Psoas muscle (tissue), 8 donors: Measurements from ENCODE around the gene EMC10. TPM values are rescaled to one million over a fixed set of nuclear protein-coding genes. Genes with fewer than 3 reads are reported as not detected.

Experiments used
- ATAC-seq, 4 donors: fragments of 200-7000 bp; cut with Tn5 transposase; one replicate each; pipeline ENCODE4 v1.9.1; 2020; ENCODE audit warnings: moderate library complexity in 3 of 4, mild to moderate bottlenecking in 2 of 4
- DNase-seq, 2 donors: peaks; one replicate each; pipeline ENCODE4 v3.0.0-alpha.2; 2020
- H3K27ac ChIP-seq: fragments of 200-600 bp; one replicate; pipeline ENCODE4 v1.8.0; 2022
- H3K27me3 ChIP-seq, 3 donors: fragments of 200-600 bp in 1 of 3; one replicate each; pipeline versions ENCODE4 v1.6.1 to v1.8.0; 2013 to 2022; ENCODE audit warnings: low read length in 2 of 3, mild to moderate bottlenecking in 2 of 3, moderate library complexity in 1 of 3; ENCODE audit not compliant: insufficient read depth in 3 of 3
- H3K36me3 ChIP-seq, 2 donors: fragments of 200-600 bp in 1 of 2; one replicate each; pipeline versions ENCODE4 v1.6.1 to v1.8.0; 2013 to 2022; ENCODE audit warnings: low read depth in 1 of 2, mild to moderate bottlenecking in 1 of 2, moderate library complexity in 1 of 2; ENCODE audit not compliant: insufficient read depth in 1 of 2
- H3K4me1 ChIP-seq: fragments of 200-600 bp; one replicate; pipeline ENCODE4 v1.8.0; 2022
- H3K4me3 ChIP-seq: fragments of 200-600 bp; one replicate; pipeline ENCODE4 v1.8.0; 2022; ENCODE audit warnings: mild to moderate bottlenecking
- H3K9me3 ChIP-seq: fragments of 200-600 bp; one replicate; pipeline ENCODE4 v1.8.0; 2022
- CTCF ChIP-seq: fragments of 200-600 bp; IDR thresholded peaks from one replicate; pipeline ENCODE4 v1.8.0; 2022; ENCODE audit warnings: antibody characterized with exemption
- WGBS, 3 donors: extraction: QIAGEN DNeasy Blood & Tissue Kit; methylation state at CpG; one replicate each; pipeline versions ENCODE4 v1.1.6 to v1.1.7; 2013; 5-methylcytosine and 5-hydroxymethylcytosine counted together
- intact Hi-C, 2 donors: fragments of 100-400 bp; cut with DNase I; formaldehyde crosslinking; loops; one replicate each; pipeline versions ENCODE4 v1.11.0 to v1.14.2; 2022
- polyA plus RNA-seq, 3 donors: library from polyadenylated mRNA; stranded (reverse); fragments of 200-250 nt; gene quantifications; one replicate each; pipeline ENCODE4 v1.2.3, GENCODE V29; 2013
- total RNA-seq, 4 donors: library from RNA; stranded (reverse); fragmentation: NEBNext Ultra II Directional in 2 of 4; extraction: Animal tissue kit (Norgen Biotek cat#: 25700) in 2 of 4; gene quantifications; one replicate each; pipeline versions ENCODE4 v1.2.1 to v1.2.4, GENCODE V29; 2021 to 2023
- donor health status: healthy with polysubstance abuse.
- donor health status: DM: no; HTN: no; CAD: no; lungs with moderate emphysema.
- donor health status: Bipolar disorder and iron deficiency.
- donor health status: healthy.
- donor health status: DM: yes; HTN: yes; CAD: no.
- donor health status: DM: no; HTN: no; CAD: no.
- donor health status: DM: no; HTN: no; CAD: no.
- donor health status: DM: yes; HTN: yes; CAD: no.

EMC10 gene
- total and polyA plus RNA-seq, 7 donors, result 32.6 to 47.5 (median 37.6) TPM

GRCh38 chr19:50428772-50429463 lies 47.4 kb upstream of the EMC10 start:
- Histone ChIP-seq H3K4me3 (no peak overlapping the region), H3K27me3 (peaks cover 0 to 11% (median 0%) of the 10 kb centered on the region in 3 donors), H3K4me1 (peaks cover 18% of the 10 kb centered on the region), H3K9me3 (no peaks in the 10 kb centered on the region), H3K27ac (peak overlapping the region; percentile 66), H3K36me3 (no peaks in the 10 kb centered on the region)
- no peak for ATAC-seq
- no peak for TF ChIP-seq CTCF
- DNase-seq, result no peak
- intact Hi-C loops, result loop anchor here in 1 of 2 donors (5.0 kb wide), 1 partner anchor 42 kb away; no protein-coding TSS in a partner anchor
- 80 to 87% (median 83%) methylated on average over 7 of the region's 7 CpGs for WGBS, 3 donors

- DNase-seq, result no peak
- ATAC-seq, result no peak
- TF ChIP-seq CTCF, result no peak
- Histone ChIP-seq H3K36me3 (peaks cover 0 to 9% of the 10 kb centered on the region in 2 donors), H3K4me3 (peak overlapping the region; percentile 79), H3K9me3 (no peaks in the 10 kb centered on the region), H3K4me1 (peaks cover 18% of the 10 kb centered on the region), H3K27me3 (peaks cover 0 to 11% (median 0%) of the 10 kb centered on the region in 3 donors), H3K27ac (peak overlapping the region; percentile 87)
- WGBS, 3 donors, result 20 to 24% (median 20%) methylated on average over 13 of the region's 13 CpGs
- intact Hi-C loops, result no loop called here
Observed at GRCh38 chr19:50430888-50431342, 45.4 kb upstream of the EMC10 start.

GRCh38 chr19:50431343-50432220 lies 44.7 kb upstream of the EMC10 start:
- H3K4me3 ChIP-seq, result peak overlapping the region; percentile 79
- H3K27ac ChIP-seq, result peak overlapping the region; percentile 87
- peak; percentile 72 to 86 (median 82) for ATAC-seq
- intact Hi-C loops, result loop anchor here in 1 of 2 donors (2.0 kb wide), 1 partner anchor 69 kb away; no protein-coding TSS in a partner anchor
- peaks cover 18% of the 10 kb centered on the region for H3K4me1 ChIP-seq
- no peak for TF ChIP-seq CTCF
- H3K9me3 ChIP-seq, result no peaks in the 10 kb centered on the region
- peaks cover 0 to 11% (median 0%) of the 10 kb centered on the region in 3 donors for H3K27me3 ChIP-seq
- H3K36me3 ChIP-seq, result peaks cover 0 to 16% of the 10 kb centered on the region in 2 donors
- DNase-seq, result peak; percentile 79 to 93
- 1% methylated on average over 41 to 54 of the region's 54 CpGs for WGBS, 3 donors

GRCh38 chr19:50432221-50433028 lies 43.9 kb upstream of the EMC10 start, which contains the start of gene MYBPC2:
Gene MYBPC2 (plus strand): TSS chr19:50432892. CDS start chr19:50432954, 62 bp downstream.
- peaks cover 0 to 11% (median 0%) of the 10 kb centered on the region in 3 donors for H3K27me3 ChIP-seq
- H3K4me3 ChIP-seq, result peak within 1 kb of the TSS; percentile 79
- peaks cover 0 to 24% of the 10 kb centered on the region in 2 donors for H3K36me3 ChIP-seq
- WGBS, 3 donors, result 1 to 3% (median 2%) methylated on average over 35 to 40 of the region's 40 CpGs
- peak in 1 of 2 donors; percentile 70 for DNase-seq
- no peak for TF ChIP-seq CTCF
- peaks cover 18% of the 10 kb centered on the region for H3K4me1 ChIP-seq
- peak; percentile 30 to 62 (median 39) for ATAC-seq
- H3K9me3 ChIP-seq, result no peaks in the 10 kb centered on the region
- intact Hi-C loops, result loop anchor here in 1 of 2 donors (2.0 kb wide), 1 partner anchor 68 kb away; no protein-coding TSS in a partner anchor
- peak within 1 kb of the TSS; percentile 87 for H3K27ac ChIP-seq
